ENCODE data around the gene DUOX1. TPM values are rescaled to one million over a fixed set of nuclear protein-coding genes. Genes with fewer than 3 reads are reported as not detected.
A peak's percentile ranks its signal among the peaks of the same experiment; 100 is the strongest.

Gene DUOX1
- total RNA-seq, 2 experiments from 2014 or later: 0.14 to 0.22 TPM

GRCh38 chr15:45161666-45162065 lies 31.9 kb downstream of the DUOX1 start:
- H3K27me3 Mint-ChIP-seq: no peaks in the 10 kb centered on the region
- H3K4me3 Mint-ChIP-seq: no peak overlapping the region
- H3K4me1 Mint-ChIP-seq: peaks cover 10% of the 10 kb centered on the region
- DNase-seq: no peak
- no peak overlapping the region for H3K27ac Mint-ChIP-seq
- no peaks in the 10 kb centered on the region for H3K36me3 Mint-ChIP-seq
- H3K9me3 Mint-ChIP-seq: no peaks in the 10 kb centered on the region

GRCh38 chr15:45162771-45163507 lies 33.1 kb downstream of the DUOX1 start:
- Mint-ChIP-seq H3K4me1 (peaks cover 13% of the 10 kb centered on the region), H3K4me3 (no peak overlapping the region), H3K9me3 (no peaks in the 10 kb centered on the region)

GRCh38 chr15:45163508-45163856 lies 33.7 kb downstream of the DUOX1 start:
- peaks cover 11% of the 10 kb centered on the region for H3K4me1 Mint-ChIP-seq
- no peaks in the 10 kb centered on the region for H3K27me3 Mint-ChIP-seq
- H3K36me3 Mint-ChIP-seq: no peaks in the 10 kb centered on the region
- H3K9me3 Mint-ChIP-seq: no peaks in the 10 kb centered on the region
- H3K27ac Mint-ChIP-seq: no peak overlapping the region
- no peak overlapping the region for H3K4me3 Mint-ChIP-seq
- DNase-seq: no peak

More at GRCh38 chr15:45162771-45163507, 33.1 kb downstream of the DUOX1 start:
- H3K27ac Mint-ChIP-seq: no peak overlapping the region
- no peaks in the 10 kb centered on the region for H3K27me3 Mint-ChIP-seq
- no peaks in the 10 kb centered on the region for H3K36me3 Mint-ChIP-seq
- DNase-seq: peak; percentile 60

- no peaks in the 10 kb centered on the region for H3K9me3 Mint-ChIP-seq
- H3K36me3 Mint-ChIP-seq: no peaks in the 10 kb centered on the region
- H3K4me1 Mint-ChIP-seq: peaks cover 11% of the 10 kb centered on the region
- no peak overlapping the region for H3K4me3 Mint-ChIP-seq
- H3K27ac Mint-ChIP-seq: no peak overlapping the region
- H3K27me3 Mint-ChIP-seq: no peaks in the 10 kb centered on the region
- no peak for DNase-seq
Measured at GRCh38 chr15:45164914-45165313, 35.1 kb downstream of the DUOX1 start.

GRCh38 chr15:45165536-45165935 lies 35.7 kb downstream of the DUOX1 start:
- Mint-ChIP-seq H3K4me1 (peaks cover 11% of the 10 kb centered on the region), H3K27me3 (no peaks in the 10 kb centered on the region), H3K9me3 (no peaks in the 10 kb centered on the region), H3K4me3 (peak overlapping the region; percentile 69), H3K27ac (no peak overlapping the region), H3K36me3 (no peaks in the 10 kb centered on the region)
- no peak for DNase-seq

- peak overlapping the region; percentile 59 for H3K4me3 Mint-ChIP-seq
- H3K9me3 Mint-ChIP-seq: no peaks in the 10 kb centered on the region
- no peaks in the 10 kb centered on the region for H3K27me3 Mint-ChIP-seq
- peak; percentile 82 for DNase-seq
- peak overlapping the region; percentile 51 for H3K27ac Mint-ChIP-seq
- no peaks in the 10 kb centered on the region for H3K36me3 Mint-ChIP-seq
- peaks cover 11% of the 10 kb centered on the region for H3K4me1 Mint-ChIP-seq
Measured at GRCh38 chr15:45166834-45167630, 37.2 kb downstream of the DUOX1 start.

GRCh38 chr15:45167631-45168205 lies 37.9 kb downstream of the DUOX1 start:
- no peaks in the 10 kb centered on the region for H3K36me3 Mint-ChIP-seq
- no peak for DNase-seq
- H3K4me3 Mint-ChIP-seq: peak overlapping the region; percentile 59
- H3K4me1 Mint-ChIP-seq: peaks cover 11% of the 10 kb centered on the region
- H3K27ac Mint-ChIP-seq: peak overlapping the region; percentile 51
- H3K9me3 Mint-ChIP-seq: no peaks in the 10 kb centered on the region
- H3K27me3 Mint-ChIP-seq: no peaks in the 10 kb centered on the region

GRCh38 chr15:45168286-45168685 lies 38.5 kb downstream of the DUOX1 start:
- Mint-ChIP-seq H3K27ac (peak overlapping the region; percentile 51), H3K4me3 (no peak overlapping the region), H3K27me3 (no peaks in the 10 kb centered on the region)

GRCh38 chr15:45168751-45169551 lies 39.2 kb downstream of the DUOX1 start:
- no peak for DNase-seq
- Mint-ChIP-seq H3K9me3 (no peaks in the 10 kb centered on the region), H3K27ac (no peak overlapping the region), H3K36me3 (no peaks in the 10 kb centered on the region), H3K4me3 (no peak overlapping the region), H3K27me3 (no peaks in the 10 kb centered on the region), H3K4me1 (peaks cover 11% of the 10 kb centered on the region)

More at GRCh38 chr15:45168286-45168685, 38.5 kb downstream of the DUOX1 start:
- Mint-ChIP-seq H3K36me3 (no peaks in the 10 kb centered on the region), H3K9me3 (no peaks in the 10 kb centered on the region), H3K4me1 (peaks cover 11% of the 10 kb centered on the region)
- DNase-seq: no peak

GRCh38 chr15:45169608-45170480 lies 40.0 kb downstream of the DUOX1 start:
- no peak for DNase-seq
- Mint-ChIP-seq H3K4me1 (peaks cover 11% of the 10 kb centered on the region), H3K4me3 (no peak overlapping the region), H3K9me3 (no peaks in the 10 kb centered on the region), H3K27ac (no peak overlapping the region), H3K27me3 (no peaks in the 10 kb centered on the region), H3K36me3 (no peaks in the 10 kb centered on the region)

GRCh38 chr15:45171912-45172311 lies 42.1 kb downstream of the DUOX1 start:
- no peak for DNase-seq
- H3K36me3 Mint-ChIP-seq: peaks cover 5% of the 10 kb centered on the region
- H3K27ac Mint-ChIP-seq: no peak overlapping the region
- H3K27me3 Mint-ChIP-seq: no peaks in the 10 kb centered on the region
- H3K4me3 Mint-ChIP-seq: no peak overlapping the region
- no peaks in the 10 kb centered on the region for H3K9me3 Mint-ChIP-seq
- H3K4me1 Mint-ChIP-seq: peaks cover 5% of the 10 kb centered on the region

GRCh38 chr15:45174069-45174468 lies 44.3 kb downstream of the DUOX1 start:
- peaks cover 11% of the 10 kb centered on the region for H3K36me3 Mint-ChIP-seq
- H3K4me1 Mint-ChIP-seq: no peaks in the 10 kb centered on the region
- H3K27ac Mint-ChIP-seq: no peak overlapping the region
- no peak overlapping the region for H3K4me3 Mint-ChIP-seq
- H3K27me3 Mint-ChIP-seq: no peaks in the 10 kb centered on the region
- no peaks in the 10 kb centered on the region for H3K9me3 Mint-ChIP-seq
- DNase-seq: no peak

- Mint-ChIP-seq H3K27me3 (no peaks in the 10 kb centered on the region), H3K36me3 (peaks cover 11% of the 10 kb centered on the region), H3K27ac (no peak overlapping the region), H3K4me3 (no peak overlapping the region), H3K4me1 (no peaks in the 10 kb centered on the region), H3K9me3 (no peaks in the 10 kb centered on the region)
- DNase-seq: no peak
Measured at GRCh38 chr15:45174577-45174976, 44.8 kb downstream of the DUOX1 start.

GRCh38 chr15:45177285-45177684 lies 47.5 kb downstream of the DUOX1 start:
- Mint-ChIP-seq H3K27me3 (no peaks in the 10 kb centered on the region), H3K9me3 (no peaks in the 10 kb centered on the region), H3K36me3 (peaks cover 14% of the 10 kb centered on the region), H3K27ac (no peak overlapping the region), H3K4me3 (no peak overlapping the region), H3K4me1 (peaks cover 9% of the 10 kb centered on the region)
- no peak for DNase-seq

Measured in activated naive CD8-positive, alpha-beta T cell treated with anti-CD3 and anti-CD28 coated beads for 36 hours (primary cell).